ENCODE data around the gene LIPC. TPM values are rescaled to one million over a fixed set of nuclear protein-coding genes. Genes with fewer than 3 reads are reported as not detected.

Gene LIPC
- total and polyA plus RNA-seq, 4 donors = 0.38 to 0.93 (median 0.52) TPM; not detected in 1

- 82 to 98% methylated on average over 4 of the region's 4 CpGs for WGBS, 2 donors
- intact Hi-C loops (cut with DNase I) = no loop called here
- Histone ChIP-seq H3K27ac (ENCODE audit: low read depth in 1 of 2, low read length in 2 of 2) (no peak overlapping the region), H3K36me3 (ENCODE audit: control insufficient read depth in 1 of 2, insufficient read depth in 2 of 2, low read length in 1 of 2) (no peaks in the 10 kb centered on the region), H3K9me3 (ENCODE audit: control insufficient read depth, low read length) (no peaks in the 10 kb centered on the region), H3K27me3 (ENCODE audit: control insufficient read depth in 1 of 2, insufficient read depth in 2 of 2, low read length in 1 of 2) (no peaks in the 10 kb centered on the region), H3K4me1 (ENCODE audit: control insufficient read depth in 1 of 2, insufficient read depth in 2 of 2, low read length in 2 of 2) (peaks cover 0 to 5% of the 10 kb centered on the region in 2 donors), H3K4me3 (ENCODE audit: low read length in 2 of 2) (no peak overlapping the region)
- DNase-seq (no peak), ATAC-seq (ENCODE audit: low FRiP score) (no peak)
Measured at GRCh38 chr15:58436552-58436951, 4.8 kb downstream of the LIPC start.

GRCh38 chr15:58437531-58438105 is 5.8 kb downstream of the LIPC start:
- intact Hi-C loops (cut with DNase I) = no loop called here
- no peaks in the 10 kb centered on the region for H3K9me3 ChIP-seq (ENCODE audit: control insufficient read depth, low read length)
- no peak overlapping the region for H3K27ac ChIP-seq (ENCODE audit: low read depth in 1 of 2, low read length in 2 of 2)
- peaks cover 0 to 5% of the 10 kb centered on the region in 2 donors for H3K4me1 ChIP-seq (ENCODE audit: control insufficient read depth in 1 of 2, insufficient read depth in 2 of 2, low read length in 2 of 2)
- DNase-seq (no peak), ATAC-seq (ENCODE audit: low FRiP score) (no peak)
- H3K36me3 ChIP-seq (ENCODE audit: control insufficient read depth in 1 of 2, insufficient read depth in 2 of 2, low read length in 1 of 2) = no peaks in the 10 kb centered on the region
- 97% methylated on average over 9 of the region's 9 CpGs for WGBS, 2 donors
- H3K4me3 ChIP-seq (ENCODE audit: low read length in 2 of 2) = no peak overlapping the region
- no peaks in the 10 kb centered on the region for H3K27me3 ChIP-seq (ENCODE audit: control insufficient read depth in 1 of 2, insufficient read depth in 2 of 2, low read length in 1 of 2)

DNA sequence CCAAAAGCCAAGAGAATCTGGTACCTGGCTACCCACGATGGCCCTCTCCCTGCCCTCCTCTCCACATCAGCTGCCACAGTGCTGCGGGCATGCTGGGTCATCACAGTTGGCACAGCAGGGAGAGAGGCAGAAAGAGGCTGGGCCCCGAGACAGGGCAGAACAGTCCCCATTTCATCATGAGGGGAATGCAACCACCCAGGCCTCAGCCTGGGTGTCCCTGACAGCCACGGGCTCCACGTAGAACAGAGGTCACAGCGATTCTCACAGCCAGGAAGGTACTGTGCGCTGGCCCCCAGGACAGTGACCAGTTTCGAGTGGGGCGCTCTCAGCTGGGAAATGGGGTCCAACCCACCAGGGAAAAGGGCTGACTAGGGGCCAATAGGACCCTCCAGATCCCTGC is 6.3 kb downstream of the LIPC start:
- no peaks in the 10 kb centered on the region for H3K27me3 ChIP-seq (ENCODE audit: control insufficient read depth in 1 of 2, insufficient read depth in 2 of 2, low read length in 1 of 2)
- ATAC-seq (ENCODE audit: low FRiP score) = no peak
- H3K27ac ChIP-seq (ENCODE audit: low read depth in 1 of 2, low read length in 2 of 2) = no peak overlapping the region
- H3K4me3 ChIP-seq (ENCODE audit: low read length in 2 of 2) = no peak overlapping the region
- no peaks in the 10 kb centered on the region for H3K9me3 ChIP-seq (ENCODE audit: control insufficient read depth, low read length)
- no peak for DNase-seq
- peaks cover 0 to 5% of the 10 kb centered on the region in 2 donors for H3K4me1 ChIP-seq (ENCODE audit: control insufficient read depth in 1 of 2, insufficient read depth in 2 of 2, low read length in 2 of 2)
- no peaks in the 10 kb centered on the region for H3K36me3 ChIP-seq (ENCODE audit: control insufficient read depth in 1 of 2, insufficient read depth in 2 of 2, low read length in 1 of 2)
- WGBS, 2 donors = 97 to 98% methylated on average over 9 of the region's 9 CpGs
- intact Hi-C loops (cut with DNase I) = no loop called here

DNA sequence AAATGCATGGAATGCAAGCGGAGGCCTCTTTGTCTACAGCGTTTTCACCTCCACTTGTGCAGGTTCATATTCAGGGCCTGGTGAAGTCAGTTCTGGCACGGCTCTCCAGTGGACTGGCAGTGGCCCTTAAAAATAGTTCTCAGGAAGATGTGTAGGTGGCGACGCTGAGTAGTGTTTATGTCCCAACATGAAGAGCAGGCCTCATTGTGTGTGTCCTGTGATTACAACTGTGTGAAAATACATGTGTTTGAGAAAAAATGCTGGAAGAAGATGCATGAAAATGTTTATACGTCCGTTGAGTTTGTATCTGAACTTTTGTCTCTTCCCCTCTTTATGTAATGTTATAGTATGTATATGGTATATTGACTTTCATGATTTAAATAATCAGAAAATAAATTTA is 7.2 kb downstream of the LIPC start:
- H3K36me3 ChIP-seq (ENCODE audit: control insufficient read depth in 1 of 2, insufficient read depth in 2 of 2, low read length in 1 of 2) = no peaks in the 10 kb centered on the region
- H3K4me1 ChIP-seq (ENCODE audit: control insufficient read depth in 1 of 2, insufficient read depth in 2 of 2, low read length in 2 of 2) = peaks cover 0 to 5% of the 10 kb centered on the region in 2 donors
- H3K27me3 ChIP-seq (ENCODE audit: control insufficient read depth in 1 of 2, insufficient read depth in 2 of 2, low read length in 1 of 2) = no peaks in the 10 kb centered on the region
- 67 to 71% methylated on average over 7 of the region's 7 CpGs for WGBS, 2 donors
- DNase-seq (no peak), ATAC-seq (ENCODE audit: low FRiP score) (no peak)
- H3K9me3 ChIP-seq (ENCODE audit: control insufficient read depth, low read length) = no peaks in the 10 kb centered on the region
- no peak overlapping the region for H3K4me3 ChIP-seq (ENCODE audit: low read length in 2 of 2)
- intact Hi-C loops (cut with DNase I) = no loop called here
- H3K27ac ChIP-seq (ENCODE audit: low read depth in 1 of 2, low read length in 2 of 2) = no peak overlapping the region

- Histone ChIP-seq H3K27ac (ENCODE audit: low read depth in 1 of 2, low read length in 2 of 2) (peak overlapping the region; percentile 30 to 52), H3K4me1 (ENCODE audit: control insufficient read depth in 1 of 2, insufficient read depth in 2 of 2, low read length in 2 of 2) (peaks cover 0 to 5% of the 10 kb centered on the region in 2 donors), H3K4me3 (ENCODE audit: low read length in 2 of 2) (no peak overlapping the region), H3K36me3 (ENCODE audit: control insufficient read depth in 1 of 2, insufficient read depth in 2 of 2, low read length in 1 of 2) (no peaks in the 10 kb centered on the region), H3K27me3 (ENCODE audit: control insufficient read depth in 1 of 2, insufficient read depth in 2 of 2, low read length in 1 of 2) (no peaks in the 10 kb centered on the region), H3K9me3 (ENCODE audit: control insufficient read depth, low read length) (no peaks in the 10 kb centered on the region)
- intact Hi-C loops (cut with DNase I) = loop anchor here (5.0 to 10.0 kb wide), 2 partner anchors 42 to 106 kb away; no protein-coding TSS in a partner anchor
- DNase-seq = no peak
- 40 to 43% methylated on average over 7 of the region's 7 CpGs for whole genome bisulfite sequencing, 2 donors
- ATAC-seq (ENCODE audit: low FRiP score) = peak; percentile 76
Measured at GRCh38 chr15:58440158-58440910, 8.5 kb downstream of the LIPC start.

- Histone ChIP-seq H3K4me3 (ENCODE audit: low read length in 2 of 2) (no peak overlapping the region), H3K9me3 (ENCODE audit: control insufficient read depth, low read length) (no peaks in the 10 kb centered on the region), H3K27me3 (ENCODE audit: control insufficient read depth in 1 of 2, insufficient read depth in 2 of 2, low read length in 1 of 2) (no peaks in the 10 kb centered on the region), H3K4me1 (ENCODE audit: control insufficient read depth in 1 of 2, insufficient read depth in 2 of 2, low read length in 2 of 2) (peaks cover 0 to 5% of the 10 kb centered on the region in 2 donors), H3K27ac (ENCODE audit: low read depth in 1 of 2, low read length in 2 of 2) (peak overlapping the region in 1 of 2 donors; percentile 52), H3K36me3 (ENCODE audit: control insufficient read depth in 1 of 2, insufficient read depth in 2 of 2, low read length in 1 of 2) (no peaks in the 10 kb centered on the region)
- intact Hi-C loops (cut with DNase I) = loop anchor here (5.0 to 10.0 kb wide), 2 partner anchors 41 to 106 kb away; no protein-coding TSS in a partner anchor
- 98 to 100% methylated on average over 1 of the region's 1 CpG for WGBS, 2 donors
- DNase-seq (no peak), ATAC-seq (ENCODE audit: low FRiP score) (no peak)
Measured at GRCh38 chr15:58440922-58441321, 9.1 kb downstream of the LIPC start.

DNA sequence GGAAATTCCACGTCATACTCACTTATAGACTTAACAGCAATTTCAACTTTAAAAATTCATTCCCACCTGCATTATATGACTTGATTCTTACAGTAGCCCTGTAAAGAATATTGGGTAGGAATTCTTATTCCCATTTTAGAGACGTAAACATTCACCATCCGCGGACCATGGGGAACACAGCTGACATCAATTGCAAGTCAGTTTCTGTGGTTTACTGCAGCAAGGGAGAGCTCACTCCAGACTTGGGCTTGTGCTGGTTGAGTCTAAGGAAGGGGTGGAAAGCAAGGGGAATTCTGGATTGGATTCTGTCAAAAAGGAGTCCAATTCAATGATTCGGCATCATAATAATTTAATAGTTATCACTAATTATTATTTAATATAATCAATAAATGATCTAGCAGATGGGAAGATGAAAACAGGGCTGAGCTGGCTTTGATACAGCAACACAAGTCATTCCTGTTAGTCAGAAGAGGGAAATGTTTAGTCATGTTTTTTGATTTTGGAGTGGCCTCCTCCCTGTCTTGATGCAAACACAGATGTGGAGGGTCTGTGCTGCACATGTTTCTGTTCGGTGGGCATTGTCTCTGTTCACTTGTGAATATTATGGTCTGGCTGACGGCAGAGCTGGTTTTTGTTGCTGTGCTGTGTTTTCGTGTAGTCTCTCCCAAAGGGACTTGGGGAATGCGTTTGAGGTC is 9.7 kb downstream of the LIPC start:
- 86 to 88% methylated on average over 9 of the region's 9 CpGs for WGBS, 2 donors
- ATAC-seq (ENCODE audit: low FRiP score) = no peak
- Histone ChIP-seq H3K9me3 (ENCODE audit: control insufficient read depth, low read length) (no peaks in the 10 kb centered on the region), H3K36me3 (ENCODE audit: control insufficient read depth in 1 of 2, insufficient read depth in 2 of 2, low read length in 1 of 2) (no peaks in the 10 kb centered on the region), H3K4me1 (ENCODE audit: control insufficient read depth in 1 of 2, insufficient read depth in 2 of 2, low read length in 2 of 2) (peaks cover 0 to 5% of the 10 kb centered on the region in 2 donors), H3K27ac (ENCODE audit: low read depth in 1 of 2, low read length in 2 of 2) (no peak overlapping the region), H3K4me3 (ENCODE audit: low read length in 2 of 2) (no peak overlapping the region), H3K27me3 (ENCODE audit: control insufficient read depth in 1 of 2, insufficient read depth in 2 of 2, low read length in 1 of 2) (no peaks in the 10 kb centered on the region)
- intact Hi-C loops (cut with DNase I) = loop anchor here (5.0 to 10.0 kb wide), 2 partner anchors 41 to 107 kb away; no protein-coding TSS in a partner anchor
- DNase-seq = no peak

GRCh38 chr15:58442122-58442521 is 10.3 kb downstream of the LIPC start:
- H3K36me3 ChIP-seq (ENCODE audit: control insufficient read depth in 1 of 2, insufficient read depth in 2 of 2, low read length in 1 of 2) = no peaks in the 10 kb centered on the region
- WGBS, 2 donors = 86 to 87% methylated on average over 4 of the region's 4 CpGs
- ATAC-seq (ENCODE audit: low FRiP score) = no peak
- no peaks in the 10 kb centered on the region for H3K9me3 ChIP-seq (ENCODE audit: control insufficient read depth, low read length)
- intact Hi-C loops (cut with DNase I) = loop anchor here (5.0 to 10.0 kb wide), 2 partner anchors 40 to 107 kb away; no protein-coding TSS in a partner anchor
- no peak overlapping the region for H3K27ac ChIP-seq (ENCODE audit: low read depth in 1 of 2, low read length in 2 of 2)
- no peaks in the 10 kb centered on the region for H3K27me3 ChIP-seq (ENCODE audit: control insufficient read depth in 1 of 2, insufficient read depth in 2 of 2, low read length in 1 of 2)
- H3K4me1 ChIP-seq (ENCODE audit: control insufficient read depth in 1 of 2, insufficient read depth in 2 of 2, low read length in 2 of 2) = peaks cover under 1 to 5% of the 10 kb centered on the region in 2 donors
- H3K4me3 ChIP-seq (ENCODE audit: low read length in 2 of 2) = no peak overlapping the region
- DNase-seq = no peak

Measured in aorta (tissue), 5 donors.